ENCODE data around the gene TNNT1.

The TNNT1 gene

DNA sequence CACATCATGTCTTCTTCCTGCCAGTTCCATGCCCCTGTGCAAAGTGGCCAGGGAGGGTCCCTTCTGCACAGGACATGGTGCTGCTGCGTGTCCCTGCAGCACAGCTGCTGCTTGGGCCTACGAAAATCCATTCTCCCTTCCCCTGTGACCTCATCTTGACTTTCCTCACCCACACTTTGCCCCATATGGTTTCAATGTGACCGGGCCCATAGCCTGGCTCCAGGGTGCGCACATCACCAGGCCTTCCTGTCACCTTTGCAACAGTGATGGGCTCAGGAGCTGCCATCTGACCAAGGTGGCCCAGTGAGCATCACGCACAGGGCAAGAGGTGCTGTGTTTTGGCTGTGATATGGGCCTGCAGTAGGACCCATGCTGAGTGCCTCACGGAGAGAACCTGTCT, 42.4 kb downstream of the TNNT1 start:
- no peak for DNase-seq

DNA sequence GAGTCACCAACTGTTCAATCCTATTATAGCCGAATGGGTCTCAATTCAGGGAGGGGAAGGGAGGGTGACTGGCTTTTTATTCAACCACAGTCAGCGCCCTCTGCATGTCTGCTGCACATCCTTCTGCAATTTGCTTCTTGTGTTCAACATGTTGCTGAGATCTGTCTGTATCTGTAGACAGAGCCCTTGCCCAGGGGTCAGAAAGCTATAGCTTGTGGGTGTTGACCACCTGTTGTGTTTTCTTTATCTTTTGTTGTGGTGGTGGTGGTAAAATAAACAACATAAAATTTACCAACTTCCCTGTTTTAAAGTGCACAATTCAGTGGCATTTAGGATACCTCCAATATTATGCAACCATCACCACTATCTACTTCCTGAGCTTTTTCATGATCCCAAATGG, 43.8 kb downstream of the TNNT1 start:
- DNase-seq, result no peak

DNA sequence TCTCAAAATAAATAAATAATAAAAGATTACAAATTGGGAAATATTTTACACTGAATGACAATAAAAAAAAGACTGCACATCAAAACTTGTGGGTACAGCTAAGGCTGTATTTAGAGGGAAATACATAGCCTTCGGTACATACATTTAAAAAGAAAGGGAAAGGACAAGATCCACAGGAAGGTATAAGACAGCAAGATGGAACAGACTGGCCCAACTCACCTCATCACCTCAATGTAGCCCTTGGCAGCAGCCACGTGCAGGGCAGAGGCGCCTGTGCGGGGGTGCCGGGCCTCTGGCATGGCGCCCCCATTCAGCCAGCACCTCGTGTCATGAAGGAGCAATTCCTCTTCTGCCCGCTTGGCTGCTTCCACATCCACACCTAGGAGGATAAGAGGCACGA, 45.8 kb downstream of the TNNT1 start:
- no peak for DNase-seq

DNA sequence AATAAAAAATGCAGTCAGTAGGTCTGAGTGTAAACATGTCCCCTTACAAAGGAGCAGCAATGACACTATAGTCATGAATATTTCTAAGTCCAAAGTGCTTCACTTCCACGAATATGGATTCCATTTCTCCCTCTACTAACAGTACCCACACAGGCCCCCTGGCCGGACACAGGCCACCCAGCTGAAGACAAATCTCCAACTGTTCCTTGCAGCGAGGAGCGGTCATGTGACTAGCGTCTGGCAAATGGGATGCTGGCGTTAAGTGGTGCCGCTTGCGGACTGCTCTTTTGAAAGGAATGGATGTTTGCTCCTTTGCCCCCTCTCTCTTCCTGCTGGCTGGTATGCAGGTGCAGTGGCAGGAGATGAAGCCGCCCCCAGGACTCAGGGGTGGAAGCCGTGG, 47.7 kb downstream of the TNNT1 start:
- no peak for DNase-seq

DNA sequence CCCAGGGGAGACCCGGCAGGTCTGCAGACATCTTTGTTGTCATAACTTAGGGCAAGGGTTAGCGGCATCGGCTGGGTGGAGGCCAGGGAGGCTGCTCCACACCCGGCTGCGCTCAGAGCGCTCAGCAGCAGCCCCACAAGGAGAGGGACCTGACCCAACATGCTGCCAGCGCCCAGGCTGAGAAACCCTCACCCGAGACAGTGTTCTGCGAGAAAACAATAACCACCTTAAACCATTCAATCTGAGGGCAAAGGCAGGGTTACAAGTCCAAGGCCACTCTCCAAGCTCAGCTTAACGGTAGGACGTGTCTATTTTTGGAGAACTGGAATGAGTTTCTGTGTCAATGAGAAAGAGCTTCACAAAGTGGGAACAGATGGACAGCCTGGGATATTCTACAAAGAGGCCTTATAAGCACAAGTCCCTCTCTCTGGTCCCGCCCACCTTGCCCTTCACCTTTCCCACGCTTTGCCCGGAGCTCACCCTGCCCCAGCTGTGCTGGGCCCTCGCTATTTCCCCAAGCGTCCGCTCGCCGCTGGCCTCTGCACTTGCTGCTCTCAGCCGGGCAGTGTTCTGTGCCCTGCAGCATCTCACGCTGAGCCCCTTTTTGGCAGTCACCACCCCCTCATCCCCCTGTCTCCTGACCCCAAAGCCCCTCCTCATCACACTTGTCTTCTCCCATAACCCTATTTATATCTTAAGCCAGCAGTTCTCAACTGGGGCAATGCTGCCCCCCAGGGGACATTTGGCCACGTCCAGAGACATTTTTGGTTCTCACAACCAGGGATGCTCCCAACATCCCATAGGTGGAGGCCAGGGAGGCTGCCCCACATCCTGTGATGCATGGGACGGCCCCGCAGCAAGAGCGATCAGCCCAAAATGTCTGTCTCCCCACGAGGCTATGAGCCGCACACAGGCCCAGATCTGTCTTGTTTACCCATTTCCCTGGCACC, 49.2 kb downstream of the TNNT1 start:
- no peak for DNase-seq

DNA sequence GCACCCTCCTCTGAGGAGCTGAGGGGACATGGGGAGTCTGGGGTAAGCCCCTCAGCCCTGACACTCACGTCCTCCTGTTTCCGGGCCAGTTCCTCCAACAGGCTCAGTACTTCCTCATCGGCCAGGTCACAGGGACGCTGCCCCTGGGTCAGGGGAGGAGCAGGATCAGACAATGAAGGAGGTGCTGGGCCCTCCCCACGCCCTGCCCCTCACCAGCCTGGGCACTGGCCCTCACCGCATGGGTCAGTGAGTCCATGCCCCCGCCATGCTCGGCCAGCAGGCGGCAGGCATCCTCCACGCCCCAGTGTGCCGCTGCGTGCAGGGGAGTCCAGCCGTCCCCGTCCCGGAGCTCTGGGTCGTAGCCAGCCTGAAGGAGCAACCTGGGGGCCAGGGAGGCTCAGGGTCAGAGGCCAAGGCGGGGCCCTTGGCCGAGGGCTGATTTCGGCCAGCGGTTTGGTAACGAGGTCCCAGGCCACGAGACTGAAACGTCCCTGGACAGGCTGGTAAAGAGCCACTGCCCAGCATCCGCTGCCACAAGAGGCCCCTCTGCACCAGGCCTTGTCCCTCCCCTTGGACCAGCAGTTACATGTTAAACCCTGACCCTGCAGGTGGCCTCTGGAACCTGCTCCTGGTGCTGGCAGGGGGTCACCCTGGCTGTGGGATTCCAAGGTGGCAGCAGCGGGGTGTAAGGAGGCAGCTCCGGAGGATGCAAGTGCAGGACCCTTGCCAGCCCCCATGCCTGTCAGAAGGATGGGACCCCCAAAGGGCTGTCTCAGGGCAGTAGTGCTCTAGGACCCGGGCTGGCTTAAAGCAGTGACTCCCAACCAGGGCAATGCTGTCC, 50.1 kb downstream of the TNNT1 start:
- no peak for DNase-seq

DNA sequence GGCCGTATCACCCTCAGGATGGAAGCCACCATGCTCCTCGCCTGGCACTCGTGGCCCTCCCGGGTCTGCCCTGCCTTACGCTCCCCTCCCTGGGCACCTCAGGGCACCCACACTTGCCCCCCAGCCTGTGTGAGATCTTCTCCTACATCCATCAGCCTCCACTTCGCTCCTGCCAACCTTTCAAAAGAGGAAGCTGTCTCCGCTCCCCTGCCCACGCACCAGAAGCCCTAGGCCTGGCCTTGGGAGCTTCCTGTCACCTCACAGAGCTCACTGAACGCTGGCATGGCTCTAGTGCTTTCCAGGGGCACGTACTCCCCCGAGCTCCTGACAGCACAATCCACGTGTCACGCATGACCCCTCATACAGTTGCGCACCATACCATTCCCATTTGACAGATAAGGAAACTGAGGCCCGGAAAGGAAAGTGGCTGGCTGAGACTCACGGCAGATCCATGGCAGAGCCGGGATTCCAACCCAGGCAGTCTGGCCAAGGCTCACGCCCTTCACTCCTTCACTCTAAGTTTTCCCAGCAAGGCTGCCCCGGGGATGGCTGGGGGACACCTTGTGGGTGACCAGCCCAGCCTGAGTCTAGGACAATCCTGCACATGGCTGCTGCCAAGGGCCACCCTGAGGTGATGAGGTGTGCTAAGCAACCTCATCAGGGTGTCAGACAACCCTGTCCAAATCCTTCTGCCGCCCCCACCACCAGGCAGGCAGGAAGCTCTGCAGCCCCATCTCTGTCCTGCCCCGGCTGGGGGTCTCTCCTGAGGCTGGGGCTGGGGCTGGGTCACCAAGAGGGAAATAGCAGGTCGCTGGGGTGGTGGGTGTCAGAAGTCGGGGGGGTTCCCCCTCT, 50.9 kb downstream of the TNNT1 start:
- DNase-seq, result no peak

DNA sequence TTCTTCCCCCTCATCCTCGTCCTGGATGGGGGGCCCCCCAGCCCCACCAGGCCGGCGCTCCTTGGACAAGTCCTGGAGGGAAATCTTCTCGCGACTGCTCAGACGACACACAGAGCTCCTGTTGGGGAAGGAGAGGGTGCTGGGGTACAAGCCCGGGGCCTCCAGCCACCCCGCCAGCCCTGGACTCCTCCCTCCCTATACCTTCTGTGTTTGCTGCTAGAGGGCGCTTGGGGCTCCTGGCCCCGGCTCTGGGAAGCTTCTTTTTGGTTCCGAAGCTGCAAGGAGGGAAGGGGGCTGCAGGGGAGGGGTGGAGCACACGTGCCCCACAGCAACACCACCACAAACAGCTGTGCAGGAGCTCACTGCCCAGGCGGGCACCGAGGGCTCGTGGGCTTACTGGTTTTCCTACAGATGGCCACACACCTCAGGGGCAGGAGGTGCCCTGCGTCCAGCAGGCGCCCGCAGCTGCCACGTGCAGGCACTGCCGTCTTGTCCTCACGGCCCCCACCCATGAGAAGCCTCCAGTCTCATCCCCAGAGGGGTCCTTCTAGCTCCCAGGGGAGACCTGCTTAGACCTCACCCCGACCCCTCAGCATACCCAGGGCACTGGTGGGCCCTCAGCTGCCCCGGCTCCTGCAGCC, 52.8 kb downstream of the TNNT1 start:
- no peak for DNase-seq

DNA sequence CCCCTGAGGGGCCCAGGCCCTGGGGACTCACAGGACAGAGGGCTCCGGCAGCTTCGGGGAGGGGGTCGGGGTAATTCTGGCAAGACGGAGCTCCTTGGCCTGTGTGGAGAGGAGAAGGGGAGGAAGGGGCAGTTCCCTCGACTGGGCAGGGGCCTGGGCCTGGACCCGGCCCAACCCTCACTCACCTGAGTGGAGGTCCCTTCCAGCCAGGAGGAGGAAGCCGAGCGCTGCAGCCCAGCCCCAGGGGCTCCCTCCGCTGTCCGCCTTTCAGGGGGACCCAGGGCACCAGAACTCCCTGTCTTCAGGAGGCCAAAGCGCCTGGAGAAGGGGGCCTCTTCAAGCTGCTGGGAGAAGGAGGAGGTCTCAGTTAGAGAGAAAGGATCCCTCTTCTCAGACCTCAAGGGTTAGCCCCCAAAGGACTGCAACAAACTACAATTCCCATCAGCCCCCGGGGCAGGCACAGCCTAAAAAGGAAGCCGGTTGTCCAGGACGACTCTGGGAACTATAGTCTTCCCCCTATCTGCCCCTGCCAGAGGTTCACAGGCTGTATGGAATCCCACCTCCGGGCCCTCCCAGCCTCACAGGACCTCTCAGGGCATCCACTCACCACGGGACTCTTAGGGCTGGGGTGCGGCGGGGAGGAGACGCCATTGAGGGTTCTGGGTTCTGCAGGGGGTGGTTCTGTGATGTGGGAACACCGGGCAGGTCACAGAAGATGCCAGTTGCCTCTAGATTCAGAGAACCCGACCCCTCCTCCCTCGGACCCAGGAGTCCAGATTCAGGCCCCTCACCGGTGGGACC, 53.5 kb downstream of the TNNT1 start:
- peak; percentile 23 for DNase-seq

DNA sequence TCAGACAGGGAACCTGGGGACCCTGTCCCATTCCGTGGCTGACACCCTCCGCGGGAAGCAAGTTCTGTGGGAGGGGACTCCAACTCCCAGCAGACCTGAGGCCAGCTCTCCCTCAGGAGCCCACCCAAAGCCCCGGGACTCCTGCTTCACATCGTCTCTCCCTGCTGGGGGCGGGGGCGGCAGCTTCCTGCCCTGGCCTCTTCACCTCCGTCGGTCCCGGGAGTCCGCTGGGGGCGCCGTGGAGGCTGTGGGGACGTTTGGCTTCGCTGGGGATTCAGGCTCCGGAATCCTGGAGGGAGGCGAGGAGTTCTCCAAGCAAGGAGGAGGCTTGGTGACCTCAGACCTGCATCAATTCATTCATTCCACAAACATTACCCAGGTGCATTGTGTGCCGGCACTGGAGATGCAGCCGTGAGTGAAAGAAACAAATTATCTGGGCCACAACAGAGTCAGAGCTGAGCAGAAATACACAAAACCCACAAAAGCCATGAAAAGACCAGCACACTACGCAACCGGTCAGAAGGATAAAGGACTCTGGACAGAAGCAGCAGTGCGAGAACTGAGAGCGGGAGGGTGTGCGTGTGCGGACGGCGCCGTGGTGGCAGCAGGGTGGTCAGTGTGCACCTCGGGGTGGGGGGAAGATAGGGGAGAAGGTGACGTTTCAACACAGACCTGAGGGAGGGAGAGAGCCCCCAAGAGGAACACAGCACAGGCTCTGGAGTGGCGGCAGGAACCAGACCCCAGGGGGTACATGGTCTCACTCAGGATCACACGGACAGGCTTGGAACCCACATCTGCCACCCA, 54.3 kb downstream of the TNNT1 start:
- DNase-seq, result no peak

DNA sequence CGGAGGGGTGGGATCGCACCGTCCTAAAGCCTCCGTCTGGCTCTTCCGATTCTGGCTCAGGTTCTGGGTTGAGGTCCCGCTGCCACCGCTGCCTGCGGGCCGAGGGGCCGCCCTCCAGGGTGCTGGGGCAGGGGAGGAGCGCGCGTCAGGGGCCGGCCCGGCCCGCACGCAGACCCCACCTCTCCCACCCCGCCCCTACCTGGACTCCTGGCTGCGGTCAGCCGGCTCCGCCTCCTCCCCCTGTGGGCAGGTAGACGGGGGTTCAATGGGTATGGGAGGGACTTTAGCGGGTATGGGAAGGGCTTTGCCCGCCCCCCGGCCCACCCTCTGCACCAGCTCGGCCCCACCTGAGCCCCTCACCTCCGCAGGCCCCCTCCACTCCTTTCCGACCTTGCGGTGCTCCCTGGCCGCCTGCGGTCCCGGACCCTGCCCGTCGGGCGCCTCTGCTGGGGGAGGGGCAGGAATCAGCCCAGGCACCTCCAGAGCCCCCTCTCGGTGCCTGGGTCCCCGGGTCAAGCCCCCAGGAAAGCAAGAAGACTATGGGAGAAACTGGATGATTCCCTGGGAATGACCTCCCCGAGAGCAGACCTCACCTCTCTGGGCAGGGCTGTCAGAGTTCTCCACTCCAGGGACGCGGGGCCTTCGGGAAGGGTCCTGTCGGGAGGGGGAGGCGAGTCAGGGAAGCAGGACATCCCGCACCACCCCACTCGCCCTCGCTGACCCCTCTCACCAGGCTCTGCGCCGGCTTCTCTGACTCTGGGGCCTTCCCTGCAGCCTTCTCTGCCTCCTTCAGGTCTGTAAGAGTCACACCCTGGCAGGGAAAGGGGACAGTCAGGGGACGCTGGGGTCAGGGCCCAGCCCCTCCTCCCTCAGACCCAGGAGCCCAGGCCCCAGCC, 56.3 kb downstream of the TNNT1 start:
- no peak for DNase-seq

DNA sequence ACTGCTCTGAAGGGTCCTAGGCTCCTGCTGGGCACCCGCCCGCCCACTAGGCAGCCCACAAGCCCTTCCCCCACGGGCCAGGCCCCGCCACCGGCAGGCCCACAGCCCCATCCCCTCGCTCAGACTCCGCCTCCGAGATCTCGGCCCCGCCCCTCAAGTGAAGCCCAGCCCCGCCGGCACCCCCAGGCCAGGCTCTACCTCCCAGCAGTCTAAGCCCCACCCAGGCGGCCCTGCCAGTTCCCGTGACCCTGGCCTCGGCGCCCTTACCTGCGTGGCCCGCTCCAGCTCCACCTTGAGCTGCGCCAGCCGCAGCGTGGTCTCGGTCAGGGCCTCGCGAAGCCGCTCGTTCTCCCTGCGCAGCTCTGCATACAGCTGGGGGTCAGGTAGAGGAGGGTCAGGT, 57.1 kb downstream of the TNNT1 start:
- no peak for DNase-seq

DNA sequence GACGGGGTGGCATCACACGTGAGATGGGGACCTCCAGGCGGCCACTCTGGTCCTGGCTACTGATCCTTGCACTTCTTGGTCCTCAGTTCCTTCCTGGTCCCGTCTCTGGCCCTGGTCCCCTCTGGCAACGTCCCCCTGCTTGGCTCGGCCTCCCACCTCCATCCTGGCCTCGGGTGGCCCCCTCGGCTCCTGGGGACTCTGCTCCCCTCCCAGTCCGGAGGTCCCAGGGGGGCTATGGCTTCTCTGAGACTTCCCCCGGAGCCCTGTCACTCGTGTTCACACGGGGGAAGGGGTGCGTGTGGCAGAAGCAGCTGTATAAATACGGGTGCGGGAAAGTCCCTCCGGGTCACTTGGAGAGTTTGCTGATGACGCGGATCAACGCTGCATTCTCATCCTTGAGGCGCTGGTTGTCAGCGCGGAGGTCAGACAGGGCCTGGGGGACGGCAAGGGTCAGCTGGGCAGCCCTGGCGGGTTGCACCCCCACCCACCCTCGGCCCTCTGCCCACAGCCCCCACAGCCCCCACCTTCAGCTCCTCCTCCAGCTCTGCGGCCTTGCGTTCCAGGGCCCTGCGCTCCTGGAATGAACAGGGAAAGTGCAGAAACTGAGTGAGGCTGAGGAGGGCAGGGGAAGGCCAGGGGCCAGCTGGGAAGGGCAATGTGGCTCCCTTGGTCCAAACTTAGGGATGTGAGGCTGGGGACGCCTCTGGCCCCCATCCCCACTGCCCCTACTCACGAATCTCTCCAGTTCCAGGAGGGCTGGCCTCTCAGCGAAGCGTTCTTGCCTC, 57.7 kb downstream of the TNNT1 start:
- peak; percentile 75 for DNase-seq

DNA sequence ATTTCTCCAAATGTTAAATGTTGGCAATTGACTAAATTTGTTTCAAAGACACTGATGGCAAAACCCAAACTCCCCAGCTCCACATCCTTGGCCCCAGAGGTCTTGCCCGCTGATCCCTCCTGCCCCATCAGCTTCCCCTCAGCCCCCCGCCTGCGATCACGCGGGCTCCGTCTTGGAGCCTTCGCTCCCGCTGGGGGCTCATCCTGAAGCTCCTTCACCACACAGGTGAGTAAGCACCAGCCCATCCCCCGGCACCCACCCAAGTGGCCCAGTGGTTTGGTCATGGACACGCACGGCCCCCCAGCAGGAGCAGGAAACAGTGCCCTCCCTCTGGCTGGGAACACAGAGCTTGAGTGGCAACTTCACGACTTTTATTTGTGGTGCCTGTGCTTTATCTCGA, 58.4 kb downstream of the TNNT1 start:
- DNase-seq, result no peak

DNA sequence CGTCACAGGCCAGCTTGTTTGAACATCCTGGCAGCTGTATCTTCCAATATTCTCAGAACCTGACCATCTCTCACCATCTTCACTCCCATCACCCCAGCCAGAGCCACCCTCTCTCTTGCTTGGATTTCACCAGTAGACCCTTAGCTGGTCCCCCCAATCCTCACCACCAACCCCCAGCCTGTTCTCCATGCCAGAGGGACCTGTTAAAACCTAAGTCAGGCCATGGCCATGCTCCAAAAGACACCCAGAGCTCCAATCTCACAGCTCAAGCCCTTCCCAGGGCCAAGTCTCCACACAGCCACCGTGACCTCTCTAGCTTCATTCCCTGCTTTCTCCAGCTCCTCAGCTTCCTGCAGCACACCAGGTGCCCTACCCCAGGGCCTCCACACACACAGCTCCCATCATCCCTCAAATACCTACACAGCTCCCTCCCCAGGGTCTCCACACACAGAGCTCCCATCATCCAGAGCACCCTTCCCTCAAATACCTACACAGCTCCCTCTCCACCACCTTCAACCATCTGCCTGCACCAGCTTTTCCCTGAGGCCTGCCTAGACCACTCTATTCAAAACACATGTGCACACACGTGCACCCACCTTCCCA, 59.6 kb downstream of the TNNT1 start:
- DNase-seq, result no peak

DNA sequence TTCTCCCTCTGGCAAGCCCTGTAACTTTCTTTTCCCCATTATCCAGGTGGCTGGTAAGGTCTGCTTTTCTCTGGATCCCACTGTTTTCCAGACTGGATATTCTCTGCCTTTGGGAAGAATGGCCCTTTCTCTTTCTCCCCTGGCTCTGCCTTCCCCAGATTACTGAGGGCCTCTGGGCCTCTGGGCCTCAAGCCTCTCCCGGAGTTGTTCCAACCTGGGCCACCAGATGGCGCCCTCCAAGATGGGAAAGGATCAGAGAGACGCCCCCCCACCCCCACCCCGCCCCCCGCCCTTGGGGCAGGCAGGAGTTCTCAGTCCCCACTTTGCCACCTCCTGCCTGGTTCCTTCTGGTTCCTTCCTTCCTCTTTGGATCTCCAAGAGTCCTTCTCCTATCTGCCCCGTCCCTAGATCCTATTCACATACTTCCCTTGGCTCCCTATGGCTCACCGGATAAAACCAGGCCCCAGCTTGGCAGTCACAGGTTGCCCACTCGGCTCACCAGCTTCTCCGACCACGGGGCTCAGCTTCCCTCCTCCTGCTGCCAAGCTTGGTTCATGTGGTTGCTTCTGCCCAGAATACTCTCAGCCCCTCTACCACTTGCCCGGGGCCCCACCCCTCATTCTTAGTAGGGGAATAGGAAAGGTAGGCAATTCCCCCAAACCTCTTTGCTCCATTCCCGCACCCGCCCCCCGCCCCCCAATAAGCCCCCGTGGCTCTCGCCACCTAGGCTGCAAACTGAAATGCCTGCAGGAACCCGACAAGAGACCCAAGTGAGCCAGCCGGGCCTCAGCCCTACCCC, 60.3 kb downstream of the TNNT1 start:
- DNase-seq, result peak; percentile 84

DNA sequence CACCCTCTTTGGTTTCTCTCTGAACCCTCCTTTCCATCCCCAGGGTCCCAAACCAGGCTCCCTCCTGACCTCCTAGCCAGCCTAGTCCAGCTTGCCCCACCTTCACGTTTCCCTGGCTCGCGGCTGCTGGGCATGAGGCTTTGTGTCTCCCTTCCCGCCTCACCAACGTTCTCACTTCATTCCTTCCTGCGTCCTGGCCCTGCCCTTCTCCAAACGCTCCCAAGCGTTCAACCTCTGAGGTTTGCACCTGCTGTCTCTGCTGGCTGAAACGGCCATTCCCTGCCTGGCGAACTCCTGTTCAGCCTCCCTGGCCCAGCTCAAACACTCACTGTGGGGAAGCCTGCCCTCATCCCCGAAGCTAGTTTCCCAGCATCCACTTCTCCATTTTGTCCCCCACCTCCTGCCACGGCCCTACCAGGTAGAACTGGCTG, 61.0 kb downstream of the TNNT1 start:
- DNase-seq, result peak; percentile 74

DNA sequence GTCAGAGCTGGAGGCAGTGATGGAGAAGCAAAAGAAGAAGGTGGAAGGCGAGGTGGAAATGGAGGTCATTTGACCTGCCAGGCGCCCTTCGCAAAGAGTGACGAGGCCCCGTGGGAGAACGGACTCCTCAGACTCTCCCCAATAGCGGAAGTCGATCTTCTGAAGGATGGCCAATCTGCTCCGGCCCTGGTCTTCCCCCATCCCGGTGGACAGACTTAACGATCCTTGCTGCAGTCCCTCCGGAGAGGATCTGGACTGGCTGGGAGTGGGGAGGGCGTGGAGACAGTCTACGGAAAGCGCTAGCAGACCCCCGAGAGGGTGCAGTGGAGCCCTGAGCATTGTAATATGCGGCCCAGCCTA, 61.5 kb downstream of the TNNT1 start:
- peak; percentile 53 for DNase-seq

All from DMS53 (cell line).